HepG2 (cell line): ENCODE data around the gene DOCK1. TPM values are rescaled to one million over a fixed set of nuclear protein-coding genes. Genes with fewer than 3 reads are reported as not detected.

Source experiments
- ATAC-seq: fragments of 200-7000 bp; cut with Tn5 transposase; 3 replicates; pipeline ENCODE4 v1.9.1; 2020; ENCODE audit warnings: mild to moderate bottlenecking, moderate library complexity
- BruUV-seq: library from RNA; stranded (reverse); fragments of 400-500 nt; replicated peaks from 2 replicates; lab custom pipeline; 2021; lab: Mats Ljungman, UMichigan
- CTCF ChIA-PET: fragments of 300-600 bp; formaldehyde crosslinking; extraction: SDS; loops from one replicate; lab custom pipeline; 2021; ENCODE audit warnings: low total read pairs, inconsistent platforms, low intra/inter-chr PET ratio; lab: Yijun Ruan, JAX
- POLR2A ChIA-PET: fragments of 350-600 bp; sonication (Branson Sonifier 250); formaldehyde crosslinking; loops from one replicate; lab custom pipeline; 2020; ENCODE audit warnings: antibody characterized with exemption, inconsistent platforms; lab: Yijun Ruan, JAX
- DNase-seq: peaks from one replicate; pipeline ENCODE4 v3.0.0-alpha.2; 2015; ENCODE audit warnings: low spot score
- FAIRE-seq: peaks from 3 replicates; lab custom pipeline; 2011; peaks lifted over from hg19 to GRCh38; lab: Jason Lieb, UNC
- H2AFZ ChIP-seq: one replicate; pipeline ENCODE4 v1.6.1; 2011; ENCODE audit warnings: low read length, inconsistent platforms
- H3K27ac ChIP-seq: fragments of 300-600 bp; 3 replicates; pipeline ENCODE4 v1.8.0; 2011; ENCODE audit warnings: mixed run types, mild to moderate bottlenecking, mixed read lengths, low read length, inconsistent platforms; ENCODE audit not compliant: insufficient read depth; ENCODE audit errors: extremely low read length
- H3K27me3 ChIP-seq, 2 experiments: fragments of 200-600 bp in 1 of 2; 2 replicates in 1 of 2; 3 replicates in 1 of 2; pipeline versions ENCODE4 v1.6.0 to v1.8.0; 2011; ENCODE audit warnings: low read length in 2 of 2, mild to moderate bottlenecking in 2 of 2, moderate library complexity in 2 of 2, inconsistent platforms in 1 of 2; ENCODE audit not compliant: insufficient read depth in 2 of 2, control insufficient read depth in 1 of 2
- H3K36me3 ChIP-seq, 2 experiments: fragments of 200-600 bp in 1 of 2; replicated peaks in 1 of 2; 2 replicates in 1 of 2; 3 replicates in 1 of 2; pipeline versions ENCODE4 v1.5.1 to v1.8.0; 2011; ENCODE audit warnings: low read length in 2 of 2, inconsistent platforms in 1 of 2; ENCODE audit not compliant: insufficient read depth in 2 of 2, control insufficient read depth in 1 of 2
- H3K4me1 ChIP-seq: 2 replicates; pipeline ENCODE4 v1.5.1; 2012; ENCODE audit warnings: low read length, inconsistent platforms; ENCODE audit not compliant: insufficient read depth
- H3K4me2 ChIP-seq: 2 replicates; pipeline ENCODE4 v1.6.0; 2011; ENCODE audit warnings: low read depth, low read length, inconsistent platforms
- H3K4me3 ChIP-seq, 3 experiments: fragments of 200-600 bp in 1 of 3; sonication (generic), shearing (Covaris generic) in 1 of 3; replicated peaks in 1 of 3; 2 replicates each; pipeline ENCODE4 v1.5.1; 2011 to 2016; ENCODE audit warnings: low read length in 3 of 3, inconsistent platforms in 2 of 3, low read depth in 2 of 3, mild to moderate bottlenecking in 2 of 3, control low read depth in 1 of 3, mixed read lengths in 1 of 3; ENCODE audit not compliant: insufficient read depth in 1 of 3
- H3K79me2 ChIP-seq: one replicate; pipeline ENCODE4 v1.6.1; 2011; ENCODE audit warnings: low read length, inconsistent platforms; ENCODE audit not compliant: insufficient read depth
- H3K9ac ChIP-seq: 2 replicates; pipeline ENCODE4 v1.6.0; 2011; ENCODE audit warnings: mild to moderate bottlenecking, low read depth, low read length, inconsistent platforms; ENCODE audit not compliant: insufficient read depth
- H3K9me3 ChIP-seq: 2 replicates; pipeline ENCODE4 v1.5.1; 2012; ENCODE audit warnings: mild to moderate bottlenecking, low read length
- H4K20me1 ChIP-seq: 2 replicates; pipeline ENCODE4 v1.6.0; 2011; ENCODE audit warnings: inconsistent platforms, mild to moderate bottlenecking, low read length, moderate library complexity; ENCODE audit not compliant: insufficient read depth
- ASH2L ChIP-seq: fragments of 300-600, 200-600 bp; sonication (generic); IDR thresholded peaks from 2 replicates; pipeline ENCODE4 v1.7.0; 2017; ENCODE audit warnings: low read depth, mild to moderate bottlenecking, moderate library complexity, mixed read lengths, low read length; ENCODE audit not compliant: insufficient read length
- ATF7-NPFF ChIP-seq: sonication (generic); formaldehyde crosslinking; IDR thresholded peaks from 2 replicates; pipeline ENCODE4 v1.8.1; 2023; ENCODE audit warnings: mild to moderate bottlenecking, low read depth, missing genetic modification reagents, moderate library complexity
- CBX2 ChIP-seq, 2 experiments: fragments of 200-600 bp in 1 of 2; sonication (generic); formaldehyde crosslinking in 1 of 2; IDR thresholded peaks; 2 replicates each; pipeline versions ENCODE4 v1.7.0 to v1.8.1; 2018 to 2022; ENCODE audit warnings: low read depth in 2 of 2, low read length in 1 of 2, mild to moderate bottlenecking in 1 of 2, missing genetic modification reagents in 1 of 2
- CEBPB ChIP-seq: IDR thresholded peaks from 2 replicates; pipeline ENCODE4 v1.6.1; 2011; ENCODE audit warnings: low read depth, low read length, improper control_type of control experiment, borderline replicate concordance
- ELF3 ChIP-seq: IDR thresholded peaks from 2 replicates; pipeline ENCODE4 v1.6.1; 2016; ENCODE audit warnings: missing genetic modification reagents, missing compliant biosample characterization
- GFI1 ChIP-seq: sonication (generic); formaldehyde crosslinking; IDR thresholded peaks from 2 replicates; pipeline ENCODE4 v1.5.0; 2020; ENCODE audit warnings: missing genetic modification reagents, mild to moderate bottlenecking, borderline replicate concordance
- HMG20B ChIP-seq: conservative IDR thresholded peaks from 2 replicates; pipeline ENCODE4 v1.6.1; 2016; ENCODE audit warnings: missing genetic modification reagents, missing compliant biosample characterization
- MLXIP ChIP-seq: sonication (generic); formaldehyde crosslinking; IDR thresholded peaks from 2 replicates; pipeline ENCODE4 v1.9.0; 2021; ENCODE audit warnings: missing genetic modification reagents, borderline replicate concordance
- NR3C1 ChIP-seq: sonication (generic); formaldehyde crosslinking; IDR thresholded peaks from 2 replicates; pipeline ENCODE4 v1.4.0; 2020; ENCODE audit warnings: missing genetic modification reagents
- RELA ChIP-seq: sonication (generic); formaldehyde crosslinking; IDR thresholded peaks from 2 replicates; pipeline ENCODE4 v1.4.0; 2020; ENCODE audit warnings: missing genetic modification reagents
- SPEN ChIP-seq: sonication (generic); formaldehyde crosslinking; IDR thresholded peaks from 2 replicates; pipeline ENCODE4 v1.5.1; 2020; ENCODE audit warnings: low read depth, mild to moderate bottlenecking, missing genetic modification reagents
- TEAD3 ChIP-seq: optimal IDR thresholded peaks from 2 replicates; pipeline ENCODE3; 2016; ENCODE audit warnings: borderline replicate concordance
- ZBTB1 ChIP-seq: sonication (generic); formaldehyde crosslinking; IDR thresholded peaks from 2 replicates; pipeline ENCODE4 v1.4.0; 2020; ENCODE audit warnings: missing genetic modification reagents, borderline replicate concordance
- ZBTB7A ChIP-seq: sonication (generic); formaldehyde crosslinking; IDR thresholded peaks from 2 replicates; pipeline ENCODE4 v1.8.0; 2022; ENCODE audit warnings: mild to moderate bottlenecking, missing genetic modification reagents
- ZNF567 ChIP-seq: sonication (generic); formaldehyde crosslinking; IDR thresholded peaks from 2 replicates; pipeline ENCODE4 v1.8.1; 2023; ENCODE audit warnings: mild to moderate bottlenecking, missing genetic modification reagents, borderline replicate concordance
- WGBS: methylation state at CpG from one replicate; pipeline ENCODE4 v1.1.6; 2017; ENCODE audit warnings: low lambda C conversion rate; 5-methylcytosine and 5-hydroxymethylcytosine counted together
- in situ Hi-C: cut with HindIII; loops from 2 replicates; pipeline ENCODE4 v1.10.0; 2017; ENCODE audit warnings: low pct_unique_long_range_greater_than_20kb; ENCODE audit not compliant: extremely low pct_ligation_motif_present
- intact Hi-C: fragments of 100-400 bp; cut with micrococcal nuclease; formaldehyde crosslinking; loops from one replicate; pipeline ENCODE4 v1.10.0; 2022; ENCODE audit not compliant: unreplicated experiment
- polyA plus RNA-seq, 8 experiments: library from polyadenylated mRNA; depleted of rRNA in 3 of 8; stranded (reverse) in 7 of 8; unstranded in 1 of 8; fragments of >200 nt; fragmentation: Illumina TruSeq in 4 of 8; extraction: Trizol in 4 of 8; gene quantifications; 2 replicates each; pipeline versions ENCODE4 v1.2.1 to v1.2.3, GENCODE V29; 2011 to 2016; ENCODE audit warnings: low read depth in 4 of 8, missing spikeins in 1 of 8, mixed read lengths in 1 of 8; ENCODE audit not compliant: insufficient read depth in 1 of 8
- total RNA-seq, 5 experiments: library from RNA; depleted of rRNA; stranded (reverse); fragments of >200 nt; fragmentation: Illumina TruSeq; extraction: Trizol; gene quantifications; 2 replicates each; pipeline ENCODE4 v1.2.3, GENCODE V29; 2016; ENCODE audit warnings: low read depth in 1 of 5
- TF ChIP-seq, protein P1 (sequence below): sonication (generic); formaldehyde crosslinking; IDR thresholded peaks from 2 replicates; pipeline ENCODE4 v1.5.0; 2020; ENCODE audit warnings: missing genetic modification reagents

Gene DOCK1
- total and polyA plus RNA-seq, 2 of the 13 experiments (the other 11 are each of a cell fraction or from before 2014, with no cell fraction given), result 8.3 to 25.5 TPM

- H3K9me3 ChIP-seq, result no peaks in the 10 kb centered on the region
- H3K4me1 ChIP-seq, result peaks cover 6% of the 10 kb centered on the region; the same call in 1 of the 2 replicates
- no peak for DNase-seq
- no peak within 1 kb of the TSS for H3K9ac ChIP-seq
- WGBS, result 98% methylated on average over 60 of the region's 81 CpGs
- ATAC-seq, result no peak
- no peak within 1 kb of the TSS for H2AFZ ChIP-seq
- ChIA-PET CTCF (no interaction called here), POLR2A (no interaction called here)
- no peak for FAIRE-seq
- no peaks in the 10 kb centered on the region; the same call in 1 of the 2 replicates for H4K20me1 ChIP-seq
- H3K4me3 ChIP-seq, result no peak within 1 kb of the TSS
- no peaks in the 10 kb centered on the region for H3K27me3 ChIP-seq
- no peak within 1 kb of the TSS for H3K27ac ChIP-seq
- H3K36me3 ChIP-seq, result 0 out of 5 replicates have a peak, but pooled peaks cover 0 to 2% of the 10 kb centered on the region in 2 experiments
- BruUV-seq, result no TSS peak
- H3K79me2 ChIP-seq, result no peaks in the 10 kb centered on the region
- no peak within 1 kb of the TSS for H3K4me2 ChIP-seq
- TF ChIP-seq CBX2 (IDR thresholded peaks at IDR 0.05; ENCODE audit: low read depth, low read length) (no peak), CBX2 (CRISPR knock-in tag; IDR thresholded peaks at IDR 0.05; ENCODE audit: low read depth) (no peak), ASH2L (no peak), CEBPB (no peak), TEAD3 (CRISPR knock-in tag) (no peak), HMG20B (CRISPR knock-in tag) (no peak), ATF7-NPFF (CRISPR knock-in tag) (no peak), SPEN (CRISPR knock-in tag) (no peak), MLXIP (no peak), ZBTB7A (CRISPR knock-in tag) (no peak), ELF3 (CRISPR knock-in tag) (no peak), ZBTB1 (no peak), ZNF567 (CRISPR knock-in tag) (no peak), GFI1 (CRISPR knock-in tag) (no peak), RELA (CRISPR knock-in tag) (no peak), NR3C1 (CRISPR knock-in tag) (no peak)
- TF ChIP-seq, protein P1, sequence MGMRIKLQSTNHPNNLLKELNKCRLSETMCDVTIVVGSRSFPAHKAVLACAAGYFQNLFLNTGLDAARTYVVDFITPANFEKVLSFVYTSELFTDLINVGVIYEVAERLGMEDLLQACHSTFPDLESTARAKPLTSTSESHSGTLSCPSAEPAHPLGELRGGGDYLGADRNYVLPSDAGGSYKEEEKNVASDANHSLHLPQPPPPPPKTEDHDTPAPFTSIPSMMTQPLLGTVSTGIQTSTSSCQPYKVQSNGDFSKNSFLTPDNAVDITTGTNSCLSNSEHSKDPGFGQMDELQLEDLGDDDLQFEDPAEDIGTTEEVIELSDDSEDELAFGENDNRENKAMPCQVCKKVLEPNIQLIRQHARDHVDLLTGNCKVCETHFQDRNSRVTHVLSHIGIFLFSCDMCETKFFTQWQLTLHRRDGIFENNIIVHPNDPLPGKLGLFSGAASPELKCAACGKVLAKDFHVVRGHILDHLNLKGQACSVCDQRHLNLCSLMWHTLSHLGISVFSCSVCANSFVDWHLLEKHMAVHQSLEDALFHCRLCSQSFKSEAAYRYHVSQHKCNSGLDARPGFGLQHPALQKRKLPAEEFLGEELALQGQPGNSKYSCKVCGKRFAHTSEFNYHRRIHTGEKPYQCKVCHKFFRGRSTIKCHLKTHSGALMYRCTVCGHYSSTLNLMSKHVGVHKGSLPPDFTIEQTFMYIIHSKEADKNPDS, result no peak
- in situ Hi-C loops, result no loop called here
- intact Hi-C loops, result no loop called here
These were observed 291.3 kb downstream of the DOCK1 start, which contains the start of gene INSYN2A for GRCh38 chr10:127196282-127197153. Gene INSYN2A (minus strand): TSS chr10:127196591. CDS start chr10:127176395, 20,196 bp downstream.
